TTC549 (cell line): Measurements from ENCODE around the gene MED17.

Source experiments
- FAIRE-seq: peaks from 2 replicates; lab custom pipeline; 2012; peaks lifted over from hg19 to GRCh38; lab: Jason Lieb, UNC

Gene MED17

DNA sequence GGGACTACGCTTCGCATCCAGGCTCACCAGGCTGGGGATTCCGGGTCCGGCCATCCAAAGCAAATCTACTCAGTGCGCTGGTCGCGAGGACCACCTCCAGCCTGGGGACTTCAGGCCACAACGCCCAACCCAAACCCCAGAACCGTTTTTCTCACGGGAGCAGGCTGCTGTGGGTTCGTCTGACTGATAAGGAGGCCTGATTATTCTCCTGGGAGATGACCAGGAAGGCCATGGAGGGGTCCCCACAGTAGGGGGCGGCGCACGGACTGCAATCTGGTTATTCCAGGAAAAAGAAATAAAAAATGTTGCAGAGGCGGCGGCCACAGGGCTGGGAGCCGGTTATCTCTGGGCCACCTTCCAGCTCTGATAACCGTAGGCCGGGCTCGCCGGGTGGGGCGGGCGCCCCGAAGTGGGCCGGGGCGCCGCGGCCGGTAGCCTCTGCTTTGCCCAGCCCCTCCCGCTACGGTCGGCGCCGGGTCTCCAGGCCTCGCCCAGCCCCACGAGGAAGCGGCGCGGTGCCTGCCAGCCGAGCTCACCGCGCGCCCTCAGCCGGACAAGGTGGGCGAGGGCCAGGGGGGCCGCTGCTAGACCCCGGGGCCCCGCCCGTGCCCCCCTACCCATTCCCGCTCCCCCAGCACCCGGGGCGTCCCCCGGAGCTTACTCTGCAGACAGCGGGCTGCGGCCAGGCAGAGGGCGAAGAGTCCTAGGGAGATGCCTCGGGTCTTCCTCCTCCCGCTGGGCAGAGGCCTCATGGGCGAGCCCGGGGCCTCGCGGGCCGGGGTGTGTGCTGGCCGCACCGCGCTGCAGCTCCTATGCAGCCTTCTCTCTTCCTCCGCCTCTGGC lies 65.9 kb downstream of the MED17 start:
- no peak for FAIRE-seq

DNA sequence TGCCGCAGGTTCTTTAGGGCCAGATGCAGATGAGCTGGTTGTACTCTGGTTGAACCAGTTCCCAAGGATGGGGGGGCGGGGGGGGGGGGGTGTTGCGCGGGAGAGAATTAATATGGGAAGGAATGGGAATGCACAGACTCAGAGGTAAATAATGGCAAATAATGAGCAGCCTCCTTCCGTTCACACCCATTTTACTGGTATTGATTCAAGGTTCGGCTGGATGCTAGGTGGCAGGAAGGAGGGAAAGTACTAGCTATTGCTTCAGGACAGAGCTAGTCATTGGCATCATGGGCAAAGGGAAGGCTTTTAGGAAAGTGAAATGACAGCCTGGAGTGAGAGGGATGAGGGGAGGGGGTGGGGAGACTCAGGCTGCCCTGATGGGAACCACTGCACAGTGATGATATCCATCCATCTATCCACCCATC lies 66.5 kb downstream of the MED17 start, which contains the start of gene VSTM5:
TSS of gene VSTM5 (minus strand) at position 25 of the 425 bp plus-strand sequence. CDS start 116 bp downstream, outside the sequence.
- FAIRE-seq = no peak

DNA sequence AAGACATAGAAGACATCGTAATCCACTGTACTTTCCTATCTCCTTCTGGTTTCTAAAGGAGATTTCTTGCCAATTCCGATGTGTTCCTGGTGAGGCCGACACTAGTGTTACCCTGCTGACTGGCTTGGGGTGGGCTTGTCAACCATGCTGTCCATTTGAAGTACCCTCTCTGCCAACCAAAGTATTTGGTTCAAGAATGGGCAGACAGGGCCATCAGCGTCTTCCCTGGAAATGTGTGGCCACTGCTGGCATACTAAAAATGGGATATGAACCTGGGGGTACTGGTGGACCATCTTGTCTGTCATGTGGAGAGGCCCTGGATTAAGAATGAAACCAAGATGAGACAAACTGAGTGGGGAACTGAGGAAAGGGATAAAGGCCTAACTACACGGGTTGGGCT lies 68.2 kb downstream of the MED17 start:
- no peak for FAIRE-seq

DNA sequence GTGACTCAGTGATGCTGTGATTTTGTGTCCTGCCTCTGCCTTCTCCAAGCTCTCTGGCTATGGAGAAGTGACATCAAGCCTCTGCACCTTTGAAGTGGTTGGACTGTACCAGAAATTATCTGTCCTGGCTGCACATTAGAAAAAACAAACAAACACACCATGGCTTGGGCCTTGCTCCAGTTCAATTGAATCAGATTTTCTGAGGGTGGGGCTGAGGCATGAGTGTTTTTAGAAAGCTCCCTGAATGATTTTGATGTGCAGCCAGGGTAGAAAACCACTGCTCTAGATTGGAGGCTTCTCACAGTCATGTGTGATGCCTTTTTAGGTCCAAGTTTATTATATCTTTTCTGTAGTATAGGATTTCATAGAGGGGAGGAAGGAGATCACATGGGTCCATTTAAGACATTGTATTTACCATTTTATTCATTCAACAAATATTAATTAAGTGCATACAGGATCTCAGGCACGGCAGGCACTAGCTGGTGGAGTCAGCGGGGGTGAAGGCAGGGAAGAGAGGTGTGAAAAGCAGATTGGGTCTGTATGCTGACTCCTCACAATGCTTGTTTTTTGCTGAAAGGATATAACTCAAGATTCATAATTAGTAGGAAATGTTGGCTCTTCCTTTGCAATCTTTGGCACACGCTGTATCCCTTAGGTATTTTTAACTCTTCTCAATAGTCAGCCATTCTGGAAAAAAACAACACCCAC lies 73.5 kb downstream of the MED17 start:
- FAIRE-seq = no peak

DNA sequence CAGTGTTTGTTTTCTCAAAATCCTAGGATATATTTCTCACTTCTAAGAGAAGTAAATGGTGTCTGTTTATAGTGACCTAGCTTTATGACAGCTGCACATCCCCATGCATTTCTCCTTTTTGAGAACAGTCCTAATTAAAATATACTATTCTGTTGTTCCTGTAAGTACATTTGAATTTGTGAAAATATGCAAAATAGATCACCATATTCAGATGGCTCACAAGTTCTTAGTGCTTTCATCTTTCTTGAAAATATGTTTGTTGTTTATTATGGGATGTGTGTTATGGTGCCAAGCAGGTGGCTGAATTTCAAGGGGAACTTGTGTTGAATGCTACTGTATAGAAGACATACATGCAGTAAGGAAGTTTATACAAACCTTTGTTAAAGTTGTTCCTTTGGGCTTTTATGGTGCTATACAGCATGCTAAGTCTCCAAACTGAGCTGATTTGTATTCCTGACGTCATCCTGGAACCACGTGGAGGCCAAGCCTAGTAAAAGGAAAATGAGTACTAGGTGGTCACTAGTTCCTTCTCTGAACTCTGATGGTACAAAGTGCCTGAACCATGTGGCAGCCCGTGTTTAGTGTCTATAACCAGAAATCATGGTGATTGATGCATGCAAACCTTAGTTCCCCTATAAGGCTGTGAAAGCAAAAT lies 74.2 kb downstream of the MED17 start:
- FAIRE-seq = no peak

DNA sequence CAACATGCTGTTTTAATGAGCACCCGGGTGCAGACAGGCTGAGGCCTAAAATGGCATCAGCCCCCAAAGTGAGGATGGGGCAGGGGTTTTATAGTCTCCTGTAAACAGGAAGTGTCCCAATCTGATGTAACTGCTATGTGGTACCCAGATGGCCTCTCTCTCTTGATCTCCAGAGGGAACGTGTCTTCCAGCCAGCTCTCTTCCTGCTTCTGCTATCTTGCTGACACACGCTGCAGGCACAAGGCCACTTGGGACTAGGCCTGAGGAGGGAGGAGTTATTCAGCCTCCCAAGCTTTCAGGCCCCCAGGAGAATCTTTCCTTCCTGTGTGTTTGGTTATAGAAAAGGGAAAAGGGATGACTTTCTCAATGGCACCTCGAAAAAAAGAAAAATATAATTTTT lies 77.7 kb downstream of the MED17 start:
- FAIRE-seq = no peak
